ENCODE results near the gene RTN4R.
"Not testable (repeated sequence)": the region's sequence is repeated elsewhere in the genome, so short reads cannot be mapped to it uniquely, and the experiment has no call there.

The RTN4R gene

GRCh38 chr22:20268279-20269012, at the start of gene RTN4R:
TSS of gene RTN4R (minus strand) at chr22:20268318. CDS start at chr22:20268092, 226 bp downstream.
- H3K4me3 ChIP-seq (ENCODE audit: low read depth, low read length), result peak within 1 kb of the TSS; percentile 41

GRCh38 chr22:20317402-20318042, 49.4 kb upstream of the RTN4R start:
- H3K4me3 ChIP-seq (ENCODE audit: low read depth, low read length), result not testable (repeated sequence)

GRCh38 chr22:20316844-20317401, 48.8 kb upstream of the RTN4R start:
- no peak overlapping the region for H3K4me3 ChIP-seq (ENCODE audit: low read depth, low read length)

- no peak overlapping the region for H3K4me3 ChIP-seq (ENCODE audit: low read depth, low read length)
These were observed 48.2 kb upstream of the RTN4R start for GRCh38 chr22:20316217-20316843.

- no peak overlapping the region for H3K4me3 ChIP-seq (ENCODE audit: low read depth, low read length)
These were observed 47.5 kb upstream of the RTN4R start for GRCh38 chr22:20315337-20316216.

- H3K4me3 ChIP-seq (ENCODE audit: low read depth, low read length), result not testable (repeated sequence)
These were observed 46.7 kb upstream of the RTN4R start for GRCh38 chr22:20314741-20315336.

- not testable (repeated sequence) for H3K4me3 ChIP-seq (ENCODE audit: low read depth, low read length)
These were observed 46.1 kb upstream of the RTN4R start for GRCh38 chr22:20314206-20314605.

GRCh38 chr22:20313306-20314077, 45.4 kb upstream of the RTN4R start:
- not testable (repeated sequence) for H3K4me3 ChIP-seq (ENCODE audit: low read depth, low read length)

- no peak overlapping the region for H3K4me3 ChIP-seq (ENCODE audit: low read depth, low read length)
These were observed 44.5 kb upstream of the RTN4R start for GRCh38 chr22:20312396-20313191.

GRCh38 chr22:20311249-20312062, 43.3 kb upstream of the RTN4R start:
- H3K4me3 ChIP-seq (ENCODE audit: low read depth, low read length), result not testable (repeated sequence)

GRCh38 chr22:20310773-20311172, 42.7 kb upstream of the RTN4R start:
- H3K4me3 ChIP-seq (ENCODE audit: low read depth, low read length), result not testable (repeated sequence)

GRCh38 chr22:20310180-20310579, 42.1 kb upstream of the RTN4R start:
- not testable (repeated sequence) for H3K4me3 ChIP-seq (ENCODE audit: low read depth, low read length)

GRCh38 chr22:20308806-20309650, 40.9 kb upstream of the RTN4R start:
- not testable (repeated sequence) for H3K4me3 ChIP-seq (ENCODE audit: low read depth, low read length)

- H3K4me3 ChIP-seq (ENCODE audit: low read depth, low read length), result not testable (repeated sequence)
These were observed 39.6 kb upstream of the RTN4R start for GRCh38 chr22:20307448-20308447.

- H3K4me3 ChIP-seq (ENCODE audit: low read depth, low read length), result not testable (repeated sequence)
These were observed 38.7 kb upstream of the RTN4R start for GRCh38 chr22:20306646-20307447.
